HG02885 (cell line): Measurements from ENCODE around the gene CCSER1.
A peak's percentile ranks its signal among the peaks of the same experiment; 100 is the strongest.
"Not testable (repeated sequence)": the region's sequence is repeated elsewhere in the genome, so short reads cannot be mapped to it uniquely, and the experiment has no call there.

Experiments
- ATAC-seq: cut with Tn5 transposase; IDR thresholded peaks from one replicate; pipeline ENCODE4 v1.9.1; 2021; ENCODE audit warnings: mild to moderate bottlenecking; ENCODE audit not compliant: unreplicated experiment, poor library complexity

Gene CCSER1

GRCh38 chr4:90766837-90767236, 639.6 kb downstream of the CCSER1 start:
- no peak for ATAC-seq

GRCh38 chr4:90769251-90769650, 642.1 kb downstream of the CCSER1 start:
- no peak for ATAC-seq

- ATAC-seq: no peak
Measured at GRCh38 chr4:90780193-90780592, 653.0 kb downstream of the CCSER1 start.

DNA sequence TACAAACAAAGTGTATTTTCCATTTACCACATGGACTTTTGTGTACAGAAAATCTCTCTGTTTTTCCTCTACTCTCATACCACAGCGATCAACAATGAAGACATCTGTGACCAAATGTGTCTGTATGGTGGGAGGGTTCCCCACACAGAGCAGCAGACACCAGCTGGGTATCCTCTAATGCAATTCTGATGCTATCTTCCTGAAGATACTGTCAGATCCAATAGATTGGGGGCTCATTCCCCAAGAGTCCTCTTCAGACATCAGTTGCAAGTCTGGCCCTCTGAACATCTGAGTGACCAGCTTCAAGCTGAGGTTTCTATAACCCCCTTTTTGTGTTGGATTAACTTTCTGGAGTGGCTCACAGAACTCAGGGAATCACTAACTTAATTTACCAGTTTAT, 659.4 kb downstream of the CCSER1 start:
- no peak for ATAC-seq

- ATAC-seq: no peak
Measured at GRCh38 chr4:90792696-90793095, 665.5 kb downstream of the CCSER1 start.

- ATAC-seq: no peak
Measured at GRCh38 chr4:90798948-90799347, 671.8 kb downstream of the CCSER1 start.

GRCh38 chr4:90799895-90800294, 672.7 kb downstream of the CCSER1 start:
- ATAC-seq: no peak

GRCh38 chr4:90815569-90815968, 688.4 kb downstream of the CCSER1 start:
- no peak for ATAC-seq

- no peak for ATAC-seq
Measured at GRCh38 chr4:90816754-90817153, 689.6 kb downstream of the CCSER1 start.

DNA sequence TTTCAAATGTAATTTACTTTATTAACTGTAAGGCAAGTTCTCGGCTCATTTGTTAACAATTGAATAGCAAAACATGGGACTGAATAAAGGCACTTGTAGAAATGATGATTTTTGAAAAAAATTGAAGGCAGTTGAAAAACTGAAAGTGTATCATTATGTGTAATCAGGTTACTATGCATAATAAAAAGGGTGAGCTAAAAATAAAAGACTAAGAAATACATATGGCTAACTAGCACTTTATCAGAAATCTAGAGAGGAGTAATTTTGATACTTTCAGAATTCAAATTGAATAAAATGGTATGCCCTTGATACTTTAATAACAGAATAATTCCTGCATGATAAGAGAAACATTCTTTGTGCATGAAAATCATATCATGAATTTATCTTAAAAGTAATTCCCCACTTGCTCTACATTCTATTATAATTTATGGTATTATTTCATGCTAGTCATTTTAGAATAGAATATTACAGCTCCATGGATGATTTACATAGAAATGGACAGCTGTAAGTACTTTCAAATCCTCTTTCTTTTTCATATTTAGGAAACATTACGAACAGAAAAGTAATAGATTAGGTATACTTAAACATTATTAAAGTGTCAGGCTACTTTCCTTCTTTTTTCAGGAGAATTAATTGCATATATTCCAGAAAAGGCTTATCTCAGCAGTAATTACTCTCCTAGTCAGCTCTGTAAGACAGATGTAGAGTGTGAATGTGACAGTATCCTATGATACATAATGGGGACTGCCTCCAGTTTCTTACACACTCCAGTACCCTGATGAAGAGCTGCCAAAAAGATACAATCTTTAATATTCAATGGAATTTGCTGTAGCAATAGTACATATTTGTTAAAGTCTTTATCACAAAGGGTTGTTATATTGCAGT, 697.3 kb downstream of the CCSER1 start:
- no peak for ATAC-seq

- no peak for ATAC-seq
Measured at GRCh38 chr4:90825849-90826248, 698.7 kb downstream of the CCSER1 start.

DNA sequence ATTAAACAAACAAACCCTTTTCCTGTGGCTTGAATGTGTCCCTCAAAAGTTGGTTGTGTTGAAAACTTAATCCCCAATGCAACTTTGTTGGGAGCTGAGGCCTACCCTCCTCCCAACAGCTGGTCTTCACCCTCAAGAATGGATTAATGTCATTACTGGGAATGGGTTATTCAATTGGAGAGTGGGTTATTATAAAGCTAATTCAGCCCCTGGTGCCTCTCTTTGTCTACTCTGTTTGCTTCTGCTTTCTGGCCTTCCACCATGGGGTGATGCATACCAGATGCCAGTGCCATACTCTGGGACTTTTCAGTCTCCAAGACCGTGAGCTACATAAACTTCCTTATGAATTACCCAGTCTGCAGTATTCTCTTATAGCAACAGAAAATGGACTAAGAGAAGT, 706.5 kb downstream of the CCSER1 start:
- no peak for ATAC-seq

GRCh38 chr4:90837241-90837640, 710.0 kb downstream of the CCSER1 start:
- ATAC-seq: no peak

- not testable (repeated sequence) for ATAC-seq
Measured at GRCh38 chr4:90838859-90839258, 711.7 kb downstream of the CCSER1 start.

GRCh38 chr4:90840291-90840690, 713.1 kb downstream of the CCSER1 start:
- ATAC-seq: no peak

- no peak for ATAC-seq
Measured at GRCh38 chr4:90840828-90841227, 713.6 kb downstream of the CCSER1 start.

GRCh38 chr4:90841676-90842075, 714.5 kb downstream of the CCSER1 start:
- no peak for ATAC-seq

- ATAC-seq: peak; percentile 86
Measured at GRCh38 chr4:90842960-90843359, 715.8 kb downstream of the CCSER1 start.

DNA sequence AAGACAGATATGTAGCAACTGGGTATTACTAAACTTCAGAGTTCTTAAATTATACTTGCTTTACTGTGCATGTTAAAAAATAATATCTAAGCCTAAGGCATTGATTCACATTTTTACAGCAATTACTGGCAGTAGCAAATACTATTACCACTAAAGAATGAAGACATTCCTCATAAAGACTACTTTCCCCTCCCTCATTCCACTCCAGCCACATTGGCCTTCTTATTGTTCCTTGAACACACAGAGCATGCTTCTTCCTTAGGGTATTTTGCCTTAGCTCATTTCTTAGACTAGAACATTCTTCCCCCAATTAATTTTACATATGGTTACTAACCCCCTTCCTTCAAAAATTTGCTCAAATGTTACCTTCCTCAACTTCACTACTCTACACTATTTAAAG, 717.0 kb downstream of the CCSER1 start:
- no peak for ATAC-seq

- ATAC-seq: no peak
Measured at GRCh38 chr4:90845777-90846176, 718.6 kb downstream of the CCSER1 start.

- no peak for ATAC-seq
Measured at GRCh38 chr4:90852237-90852636, 725.0 kb downstream of the CCSER1 start.

DNA sequence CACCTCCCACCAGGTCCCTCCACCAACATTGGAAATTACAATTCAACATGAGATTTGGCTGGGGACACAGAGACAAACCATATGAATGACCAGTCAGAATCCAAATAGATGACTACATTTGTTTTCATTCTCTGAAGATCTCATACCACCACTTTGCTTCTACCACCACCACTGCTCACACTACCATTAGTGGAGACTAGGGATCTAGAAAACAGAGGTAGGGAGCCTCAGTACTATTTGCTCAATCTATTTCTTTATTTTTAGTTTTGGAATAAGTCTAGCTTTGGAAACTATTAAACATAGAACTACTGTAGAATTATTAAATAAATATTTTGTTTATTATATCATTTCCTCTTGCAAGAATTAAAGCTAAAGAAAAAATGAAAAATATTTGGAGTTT, 727.9 kb downstream of the CCSER1 start:
- ATAC-seq: no peak
